ENCODE measurements around the gene MLC1.

DNA sequence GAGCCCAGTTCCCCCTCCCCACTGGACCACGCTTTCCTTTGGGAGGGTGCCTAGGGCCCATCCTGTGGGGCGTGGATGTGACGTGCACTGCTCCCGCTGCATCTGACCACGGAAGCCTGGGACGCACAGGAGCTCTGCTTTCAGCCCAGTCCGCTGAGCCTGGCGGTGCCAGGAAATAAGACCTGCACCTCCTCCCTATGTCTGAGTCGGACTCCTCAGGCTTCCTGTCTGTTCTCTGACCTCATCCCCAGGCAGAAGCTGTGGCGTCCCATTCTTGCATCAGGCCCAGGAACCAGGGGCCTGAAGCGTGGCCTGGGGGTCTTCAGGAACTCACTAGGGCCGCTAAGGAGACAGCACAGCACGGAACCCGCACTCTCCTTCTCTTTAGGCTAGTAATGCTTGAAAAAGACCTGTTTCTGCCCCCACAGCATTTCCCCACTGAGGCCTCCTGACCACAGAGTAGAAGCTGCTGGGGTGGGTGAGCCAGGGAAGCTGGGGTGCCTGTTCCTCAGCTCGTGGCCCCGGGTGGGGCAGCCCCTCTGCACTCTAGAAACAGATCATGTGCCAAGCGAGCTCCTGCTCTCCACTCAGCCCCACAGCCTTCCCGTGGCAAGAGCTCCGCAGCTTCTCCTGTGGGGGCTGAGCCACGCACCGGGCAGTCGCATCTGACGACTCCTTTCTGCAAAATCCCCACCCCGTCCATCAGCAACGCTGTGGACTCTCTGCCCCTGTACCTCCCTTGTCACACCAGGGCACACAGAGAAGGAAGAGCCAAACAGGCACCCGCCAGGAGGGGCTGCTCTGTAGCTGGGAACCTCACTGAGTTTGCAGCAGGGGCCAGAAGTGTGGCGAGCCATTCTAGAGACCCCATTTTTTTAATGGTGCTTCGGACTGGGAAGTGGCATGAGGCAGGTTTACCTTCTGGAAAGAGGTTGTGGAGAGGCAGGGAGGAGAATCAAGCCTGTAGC, 27.2 kb upstream of the MLC1 start:
- TF ChIP-seq, protein P1, sequence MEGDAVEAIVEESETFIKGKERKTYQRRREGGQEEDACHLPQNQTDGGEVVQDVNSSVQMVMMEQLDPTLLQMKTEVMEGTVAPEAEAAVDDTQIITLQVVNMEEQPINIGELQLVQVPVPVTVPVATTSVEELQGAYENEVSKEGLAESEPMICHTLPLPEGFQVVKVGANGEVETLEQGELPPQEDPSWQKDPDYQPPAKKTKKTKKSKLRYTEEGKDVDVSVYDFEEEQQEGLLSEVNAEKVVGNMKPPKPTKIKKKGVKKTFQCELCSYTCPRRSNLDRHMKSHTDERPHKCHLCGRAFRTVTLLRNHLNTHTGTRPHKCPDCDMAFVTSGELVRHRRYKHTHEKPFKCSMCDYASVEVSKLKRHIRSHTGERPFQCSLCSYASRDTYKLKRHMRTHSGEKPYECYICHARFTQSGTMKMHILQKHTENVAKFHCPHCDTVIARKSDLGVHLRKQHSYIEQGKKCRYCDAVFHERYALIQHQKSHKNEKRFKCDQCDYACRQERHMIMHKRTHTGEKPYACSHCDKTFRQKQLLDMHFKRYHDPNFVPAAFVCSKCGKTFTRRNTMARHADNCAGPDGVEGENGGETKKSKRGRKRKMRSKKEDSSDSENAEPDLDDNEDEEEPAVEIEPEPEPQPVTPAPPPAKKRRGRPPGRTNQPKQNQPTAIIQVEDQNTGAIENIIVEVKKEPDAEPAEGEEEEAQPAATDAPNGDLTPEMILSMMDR (IDR thresholded peaks at IDR 0.05): no peak
- TF ChIP-seq POLR2A (IDR thresholded peaks at IDR 0.05): no peak

Data from body of pancreas (tissue), 4 donors.